ENCODE measurements around the gene C16orf92.

GRCh38 chr16:29989111-29989858 lies 33.7 kb upstream of the C16orf92 start:
- TF ChIP-seq, protein P1, sequence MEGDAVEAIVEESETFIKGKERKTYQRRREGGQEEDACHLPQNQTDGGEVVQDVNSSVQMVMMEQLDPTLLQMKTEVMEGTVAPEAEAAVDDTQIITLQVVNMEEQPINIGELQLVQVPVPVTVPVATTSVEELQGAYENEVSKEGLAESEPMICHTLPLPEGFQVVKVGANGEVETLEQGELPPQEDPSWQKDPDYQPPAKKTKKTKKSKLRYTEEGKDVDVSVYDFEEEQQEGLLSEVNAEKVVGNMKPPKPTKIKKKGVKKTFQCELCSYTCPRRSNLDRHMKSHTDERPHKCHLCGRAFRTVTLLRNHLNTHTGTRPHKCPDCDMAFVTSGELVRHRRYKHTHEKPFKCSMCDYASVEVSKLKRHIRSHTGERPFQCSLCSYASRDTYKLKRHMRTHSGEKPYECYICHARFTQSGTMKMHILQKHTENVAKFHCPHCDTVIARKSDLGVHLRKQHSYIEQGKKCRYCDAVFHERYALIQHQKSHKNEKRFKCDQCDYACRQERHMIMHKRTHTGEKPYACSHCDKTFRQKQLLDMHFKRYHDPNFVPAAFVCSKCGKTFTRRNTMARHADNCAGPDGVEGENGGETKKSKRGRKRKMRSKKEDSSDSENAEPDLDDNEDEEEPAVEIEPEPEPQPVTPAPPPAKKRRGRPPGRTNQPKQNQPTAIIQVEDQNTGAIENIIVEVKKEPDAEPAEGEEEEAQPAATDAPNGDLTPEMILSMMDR (IDR thresholded peaks at IDR 0.05) = no peak
- TF ChIP-seq EZH2phosphoT487 (IDR thresholded peaks at IDR 0.05) = no peak
- no peak for TF ChIP-seq EZH2 (IDR thresholded peaks at IDR 0.05)

All from neural progenitor cell (in vitro differentiated cells).